AG10803 (cell line): ENCODE measurements around the gene SLC35B3.
"Not testable (repeated sequence)": the region's sequence is repeated elsewhere in the genome, so short reads cannot be mapped to it uniquely, and the experiment has no call there.

Source experiments
- DNase-seq: peaks from one replicate; pipeline ENCODE4 v3.0.0; 2010; ENCODE audit warnings: low read depth
- H3K4me3 ChIP-seq: 2 replicates; pipeline ENCODE4 v1.5.1; 2011; ENCODE audit warnings: mild to moderate bottlenecking, low read length, control low read depth
- TF ChIP-seq, protein P1 (sequence below): conservative IDR thresholded peaks from 2 replicates; pipeline ENCODE4 v1.5.1; 2011; ENCODE audit warnings: mild to moderate bottlenecking, low read length, control low read depth, inconsistent platforms

Gene SLC35B3

DNA sequence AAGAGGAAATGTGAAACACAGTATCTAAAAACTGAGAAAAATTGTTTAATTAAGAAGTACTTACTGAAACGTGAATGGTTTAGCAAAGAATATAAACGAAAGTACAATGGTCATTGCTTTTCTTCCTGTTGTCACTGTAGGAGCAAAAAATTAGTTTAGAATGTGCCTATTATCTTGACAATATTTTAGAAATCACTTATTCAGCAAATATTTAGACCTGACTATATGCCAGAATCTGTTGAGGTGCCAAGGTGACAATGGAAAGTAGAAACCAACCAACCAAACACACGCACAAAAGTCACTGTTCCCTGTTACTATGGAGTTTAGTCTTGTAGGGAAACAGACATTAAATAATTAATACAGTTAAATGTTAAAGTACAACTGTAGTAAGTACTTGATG, 20.5 kb downstream of the SLC35B3 start:
- no peak overlapping the region for H3K4me3 ChIP-seq
- TF ChIP-seq, protein P1, sequence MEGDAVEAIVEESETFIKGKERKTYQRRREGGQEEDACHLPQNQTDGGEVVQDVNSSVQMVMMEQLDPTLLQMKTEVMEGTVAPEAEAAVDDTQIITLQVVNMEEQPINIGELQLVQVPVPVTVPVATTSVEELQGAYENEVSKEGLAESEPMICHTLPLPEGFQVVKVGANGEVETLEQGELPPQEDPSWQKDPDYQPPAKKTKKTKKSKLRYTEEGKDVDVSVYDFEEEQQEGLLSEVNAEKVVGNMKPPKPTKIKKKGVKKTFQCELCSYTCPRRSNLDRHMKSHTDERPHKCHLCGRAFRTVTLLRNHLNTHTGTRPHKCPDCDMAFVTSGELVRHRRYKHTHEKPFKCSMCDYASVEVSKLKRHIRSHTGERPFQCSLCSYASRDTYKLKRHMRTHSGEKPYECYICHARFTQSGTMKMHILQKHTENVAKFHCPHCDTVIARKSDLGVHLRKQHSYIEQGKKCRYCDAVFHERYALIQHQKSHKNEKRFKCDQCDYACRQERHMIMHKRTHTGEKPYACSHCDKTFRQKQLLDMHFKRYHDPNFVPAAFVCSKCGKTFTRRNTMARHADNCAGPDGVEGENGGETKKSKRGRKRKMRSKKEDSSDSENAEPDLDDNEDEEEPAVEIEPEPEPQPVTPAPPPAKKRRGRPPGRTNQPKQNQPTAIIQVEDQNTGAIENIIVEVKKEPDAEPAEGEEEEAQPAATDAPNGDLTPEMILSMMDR: no peak
- no peak for DNase-seq

DNA sequence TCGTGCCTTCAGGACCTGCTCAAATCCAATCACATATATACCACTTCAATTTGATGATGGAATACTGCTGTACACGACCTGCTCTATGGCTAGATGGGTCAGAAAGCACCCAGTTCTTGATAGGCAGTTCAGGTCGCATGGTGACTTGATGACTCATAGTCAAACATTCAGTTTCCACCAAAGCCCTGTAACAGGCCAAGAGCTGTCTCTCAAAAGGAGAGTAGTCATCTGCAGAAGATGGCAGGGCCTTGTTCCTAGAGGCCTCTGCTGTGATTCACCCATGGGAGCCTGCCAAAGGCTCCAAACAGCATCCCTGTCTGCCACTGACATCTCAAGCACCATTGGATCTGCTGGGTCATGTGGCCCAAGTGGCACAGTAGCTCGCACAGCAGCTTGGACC, 29.4 kb downstream of the SLC35B3 start:
- DNase-seq: peak; percentile 29
- not testable (repeated sequence) for H3K4me3 ChIP-seq

DNA sequence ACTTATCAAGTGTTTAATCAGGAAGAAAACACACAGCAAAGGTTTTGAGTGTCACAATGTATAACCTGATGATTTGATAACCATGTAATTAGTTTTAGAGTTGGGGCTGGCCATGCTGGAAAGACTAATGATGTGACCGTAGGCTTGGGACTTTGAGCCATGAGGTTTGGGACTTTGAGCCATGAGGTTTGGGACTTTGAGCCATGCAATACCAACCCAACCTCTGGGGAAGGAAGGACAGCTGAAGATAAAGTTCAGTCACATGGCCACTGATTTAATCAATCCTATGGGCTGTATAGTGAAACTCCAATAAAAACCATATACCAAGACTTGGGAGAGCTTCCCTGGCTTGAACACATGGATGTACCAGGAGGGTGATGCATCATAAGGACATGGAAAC, 32.8 kb downstream of the SLC35B3 start:
- no peak for DNase-seq
- H3K4me3 ChIP-seq: no peak overlapping the region
- TF ChIP-seq, protein P1: no peak

DNA sequence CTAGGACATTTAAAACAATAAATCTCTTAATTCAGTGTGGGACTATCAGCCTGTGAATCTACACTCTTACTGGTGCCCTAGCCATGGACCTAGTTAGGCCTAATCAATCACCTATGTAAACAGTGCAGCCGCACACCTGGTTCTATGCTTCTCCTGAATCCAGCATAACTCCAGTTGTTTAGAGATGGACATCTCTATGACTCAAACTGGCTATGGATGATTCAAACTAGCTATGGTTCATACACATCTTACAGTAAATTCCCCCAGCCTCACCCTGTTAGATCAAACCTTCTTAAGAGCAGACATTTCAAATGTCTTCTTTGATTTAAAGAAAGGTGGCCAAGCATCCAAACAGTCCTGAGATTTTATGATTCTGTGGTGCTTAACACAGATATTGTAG, 34.7 kb downstream of the SLC35B3 start:
- no peak for DNase-seq
- TF ChIP-seq, protein P1: no peak
- no peak overlapping the region for H3K4me3 ChIP-seq

DNA sequence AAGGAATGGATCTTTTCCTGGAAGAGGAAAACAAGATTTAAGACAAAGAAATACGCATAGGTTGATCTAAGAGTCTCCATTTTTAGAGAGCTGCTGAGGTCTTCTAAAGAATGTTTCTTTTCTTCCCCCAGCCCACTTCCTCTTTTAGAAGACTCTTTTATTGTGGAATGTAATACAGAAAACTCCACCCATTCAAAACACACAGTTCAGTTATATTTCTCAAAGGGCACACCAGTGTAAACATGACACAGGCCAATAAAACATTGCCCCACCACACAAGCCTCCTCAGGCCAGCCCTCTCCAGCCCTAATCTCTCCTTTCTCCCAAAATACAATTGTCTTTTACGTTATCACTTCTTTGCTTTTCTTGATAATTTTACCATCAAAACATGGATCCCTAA, 42.8 kb downstream of the SLC35B3 start:
- DNase-seq: no peak
- TF ChIP-seq, protein P1: no peak

DNA sequence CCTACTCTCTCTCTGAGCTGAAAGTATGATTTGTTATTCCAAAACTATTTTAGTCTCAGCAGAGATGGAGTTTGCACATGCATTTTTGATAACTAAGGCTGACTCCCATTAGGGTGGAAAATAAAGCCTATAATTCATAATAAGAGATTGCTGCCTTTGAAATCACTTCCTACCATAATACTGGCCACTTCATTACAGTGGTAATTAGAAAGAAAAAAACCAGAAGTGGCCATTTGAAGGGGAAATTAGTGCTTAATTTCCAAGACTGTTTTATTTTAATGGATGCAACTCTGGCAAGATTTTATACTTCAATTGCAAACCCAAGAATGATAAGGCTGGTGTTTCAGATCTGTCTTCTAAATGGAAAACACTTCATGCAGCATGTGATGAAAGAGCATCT, 43.4 kb downstream of the SLC35B3 start:
- H3K4me3 ChIP-seq: no peak overlapping the region
- no peak for DNase-seq
- TF ChIP-seq, protein P1: no peak

More for the DNA sequence above, 42.8 kb downstream of the SLC35B3 start:
- no peak overlapping the region for H3K4me3 ChIP-seq

DNA sequence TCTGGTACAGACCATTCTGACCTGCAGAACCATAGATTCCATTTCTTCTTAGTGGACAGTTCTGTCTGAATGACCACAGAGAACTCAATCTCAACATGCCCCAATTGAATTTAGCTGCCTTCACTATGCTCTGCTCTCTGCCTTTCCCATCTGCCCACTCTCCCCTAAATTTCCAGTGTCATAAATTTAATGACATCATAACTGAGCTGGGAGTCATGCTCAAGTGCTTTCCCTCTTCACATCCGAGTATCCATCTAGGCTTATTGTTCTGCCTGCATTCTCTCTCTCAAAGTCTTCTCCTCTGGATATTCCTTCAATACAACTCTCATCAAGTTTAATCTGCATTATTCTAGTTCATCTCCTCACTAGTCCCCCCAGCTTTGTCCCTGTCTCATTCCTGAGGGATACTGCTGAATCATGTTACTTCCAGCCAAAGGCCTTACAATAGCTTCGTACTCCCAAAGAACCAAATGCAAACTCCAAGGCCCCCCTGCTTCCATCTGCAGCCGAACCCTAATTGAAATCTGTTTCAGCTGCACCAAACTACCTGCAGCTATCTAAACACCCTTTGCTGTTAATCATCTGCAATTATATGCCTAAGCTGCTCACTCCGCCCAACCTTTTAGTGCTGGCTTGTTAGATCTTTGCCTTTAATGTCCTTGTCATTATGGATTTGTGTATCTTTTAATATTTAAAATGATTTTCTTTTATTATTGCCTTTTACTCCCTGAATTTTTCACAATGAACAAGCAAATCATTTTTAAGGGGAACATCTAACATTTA, 46.1 kb downstream of the SLC35B3 start:
- H3K4me3 ChIP-seq: no peak overlapping the region
- TF ChIP-seq, protein P1: no peak
- no peak for DNase-seq
